Measurements from ENCODE around the gene PREX1.

GRCh38 chr20:48687117-48687800 lies 140.5 kb downstream of the PREX1 start:
- TF ChIP-seq, protein P1, sequence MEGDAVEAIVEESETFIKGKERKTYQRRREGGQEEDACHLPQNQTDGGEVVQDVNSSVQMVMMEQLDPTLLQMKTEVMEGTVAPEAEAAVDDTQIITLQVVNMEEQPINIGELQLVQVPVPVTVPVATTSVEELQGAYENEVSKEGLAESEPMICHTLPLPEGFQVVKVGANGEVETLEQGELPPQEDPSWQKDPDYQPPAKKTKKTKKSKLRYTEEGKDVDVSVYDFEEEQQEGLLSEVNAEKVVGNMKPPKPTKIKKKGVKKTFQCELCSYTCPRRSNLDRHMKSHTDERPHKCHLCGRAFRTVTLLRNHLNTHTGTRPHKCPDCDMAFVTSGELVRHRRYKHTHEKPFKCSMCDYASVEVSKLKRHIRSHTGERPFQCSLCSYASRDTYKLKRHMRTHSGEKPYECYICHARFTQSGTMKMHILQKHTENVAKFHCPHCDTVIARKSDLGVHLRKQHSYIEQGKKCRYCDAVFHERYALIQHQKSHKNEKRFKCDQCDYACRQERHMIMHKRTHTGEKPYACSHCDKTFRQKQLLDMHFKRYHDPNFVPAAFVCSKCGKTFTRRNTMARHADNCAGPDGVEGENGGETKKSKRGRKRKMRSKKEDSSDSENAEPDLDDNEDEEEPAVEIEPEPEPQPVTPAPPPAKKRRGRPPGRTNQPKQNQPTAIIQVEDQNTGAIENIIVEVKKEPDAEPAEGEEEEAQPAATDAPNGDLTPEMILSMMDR (IDR thresholded peaks at IDR 0.05 in 8 of 11, conservative IDR thresholded peaks at IDR 0.05 in 3 of 11) = no peak
- TF ChIP-seq POLR2A (IDR thresholded peaks at IDR 0.05) = no peak

All from spleen (tissue), 7 donors.